H9 (cell line): ENCODE data around the gene B3GNT4. TPM values are rescaled to one million over a fixed set of nuclear protein-coding genes. Genes with fewer than 3 reads are reported as not detected.

ENCODE experiments used
- DNase-seq: peaks from one replicate; pipeline ENCODE4 v3.0.0-alpha.2; 2017
- H2AFZ ChIP-seq: one replicate; pipeline ENCODE4 v1.6.1; 2013; ENCODE audit warnings: mild to moderate bottlenecking, low read length, control low read depth, moderate library complexity
- H2AK5ac ChIP-seq: 2 replicates; pipeline ENCODE4 v1.6.1; 2013; ENCODE audit warnings: low read length, control low read depth, mixed read lengths; ENCODE audit not compliant: insufficient read length
- H2BK120ac ChIP-seq: one replicate; pipeline ENCODE4 v1.6.1; 2013; ENCODE audit warnings: low read depth, mild to moderate bottlenecking, low read length, control low read depth, inconsistent platforms; ENCODE audit not compliant: poor library complexity, severe bottlenecking
- H2BK12ac ChIP-seq: 2 replicates; pipeline ENCODE4 v1.6.1; 2013; ENCODE audit warnings: low read length, control low read depth, mixed read lengths, low read depth; ENCODE audit not compliant: insufficient read length
- H2BK15ac ChIP-seq: 2 replicates; pipeline ENCODE4 v1.6.1; 2013; ENCODE audit warnings: low read depth, low read length, control low read depth
- H2BK20ac ChIP-seq: one replicate; pipeline ENCODE4 v1.6.1; 2013; ENCODE audit warnings: low read depth, mild to moderate bottlenecking, low read length, control low read depth, inconsistent platforms; ENCODE audit not compliant: poor library complexity, severe bottlenecking
- H2BK5ac ChIP-seq: 2 replicates; pipeline ENCODE4 v1.6.1; 2013; ENCODE audit warnings: low read length, control low read depth, mixed read lengths; ENCODE audit not compliant: insufficient read length
- H3K14ac ChIP-seq: 2 replicates; pipeline ENCODE4 v1.6.1; 2013; ENCODE audit warnings: low read length, control low read depth; ENCODE audit not compliant: insufficient read depth
- H3K18ac ChIP-seq: 2 replicates; pipeline ENCODE4 v1.6.1; 2013; ENCODE audit warnings: low read depth, mild to moderate bottlenecking, mixed read lengths, low read length, control low read depth; ENCODE audit not compliant: insufficient read length
- H3K23ac ChIP-seq: 2 replicates; pipeline ENCODE4 v1.6.1; 2013; ENCODE audit warnings: low read length, control low read depth, mixed read lengths, low read depth; ENCODE audit not compliant: insufficient read length
- H3K23me2 ChIP-seq: 2 replicates; pipeline ENCODE4 v1.6.1; 2013; ENCODE audit warnings: low read depth, mild to moderate bottlenecking, mixed read lengths, low read length, control low read depth; ENCODE audit not compliant: insufficient read length, poor library complexity, severe bottlenecking
- H3K27ac ChIP-seq: 2 replicates; pipeline ENCODE4 v1.5.1; 2013; ENCODE audit warnings: low read length, control low read depth, mixed read lengths, low read depth; ENCODE audit not compliant: insufficient read length
- H3K27me3 ChIP-seq: 2 replicates; pipeline ENCODE4 v1.6.1; 2013; ENCODE audit warnings: low read length, control low read depth, inconsistent platforms; ENCODE audit not compliant: insufficient read depth
- H3K4ac ChIP-seq: 2 replicates; pipeline ENCODE4 v1.6.1; 2013; ENCODE audit warnings: low read depth, mild to moderate bottlenecking, control low read depth, inconsistent platforms, low read length, moderate library complexity
- H3K4me1 ChIP-seq: 2 replicates; pipeline ENCODE4 v1.6.1; 2013; ENCODE audit warnings: low read length, control low read depth, inconsistent platforms; ENCODE audit not compliant: insufficient read depth
- H3K4me2 ChIP-seq: 2 replicates; pipeline ENCODE4 v1.6.1; 2013; ENCODE audit warnings: low read length, control low read depth, mixed read lengths; ENCODE audit not compliant: insufficient read length, insufficient read depth
- H3K56ac ChIP-seq: 2 replicates; pipeline ENCODE4 v1.6.1; 2013; ENCODE audit warnings: low read depth, mild to moderate bottlenecking, mixed read lengths, low read length, control low read depth; ENCODE audit not compliant: insufficient read length
- H3K79me1 ChIP-seq: 2 replicates; pipeline ENCODE4 v1.6.1; 2013; ENCODE audit warnings: low read depth, mild to moderate bottlenecking, moderate library complexity, low read length, control low read depth, inconsistent platforms; ENCODE audit not compliant: insufficient read depth, poor library complexity, severe bottlenecking
- H3K79me2 ChIP-seq: 2 replicates; pipeline ENCODE4 v1.6.1; 2013; ENCODE audit warnings: low read length, control low read depth, inconsistent platforms; ENCODE audit not compliant: insufficient read depth
- H3K9ac ChIP-seq: 2 replicates; pipeline ENCODE4 v1.6.1; 2013; ENCODE audit warnings: low read length, control low read depth, mixed read lengths; ENCODE audit not compliant: insufficient read length; ENCODE audit errors: extremely low read depth
- H3K9me3 ChIP-seq: one replicate; pipeline ENCODE4 v1.6.1; 2013; ENCODE audit warnings: low read depth, low read length, inconsistent platforms; ENCODE audit not compliant: control insufficient read depth
- H3T11ph ChIP-seq: one replicate; pipeline ENCODE4 v1.6.1; 2013; ENCODE audit warnings: mild to moderate bottlenecking, low read length, control low read depth, inconsistent platforms
- H4K20me1 ChIP-seq: one replicate; pipeline ENCODE4 v1.6.1; 2013; ENCODE audit not compliant: control insufficient read depth, insufficient read length, insufficient read depth
- H4K5ac ChIP-seq: 2 replicates; pipeline ENCODE4 v1.6.1; 2013; ENCODE audit warnings: low read depth, mild to moderate bottlenecking, mixed read lengths, low read length, control low read depth; ENCODE audit not compliant: insufficient read length
- H4K8ac ChIP-seq: replicated peaks from 2 replicates; pipeline ENCODE4 v1.6.1; 2013; ENCODE audit warnings: low read length, control low read depth, mixed read lengths, low read depth; ENCODE audit not compliant: insufficient read length
- H4K91ac ChIP-seq: 2 replicates; pipeline ENCODE4 v1.6.1; 2013; ENCODE audit warnings: low read depth, mild to moderate bottlenecking, moderate library complexity, mixed read lengths, low read length, control low read depth; ENCODE audit not compliant: insufficient read length
- H3K27ac Mint-ChIP-seq, 3 experiments: 2 replicates in 2 of 3; 3 replicates in 1 of 3; pipeline ENCODE4 v1.8.0; 2020 to 2021; ENCODE audit warnings: mixed read lengths in 3 of 3, mild to moderate bottlenecking in 1 of 3, moderate library complexity in 1 of 3
- H3K27me3 Mint-ChIP-seq: 2 replicates; pipeline ENCODE4 v1.8.0; 2021; ENCODE audit warnings: low read depth, mild to moderate bottlenecking, moderate library complexity, mixed read lengths
- H3K36me3 Mint-ChIP-seq, 3 experiments: 2 replicates in 2 of 3; 3 replicates in 1 of 3; pipeline ENCODE4 v1.8.0; 2020 to 2021; ENCODE audit warnings: low read depth in 3 of 3, mixed read lengths in 3 of 3; ENCODE audit not compliant: insufficient read depth in 1 of 3
- H3K4me1 Mint-ChIP-seq, 2 experiments: 2 replicates each; pipeline ENCODE4 v1.8.0; 2020; ENCODE audit warnings: mixed read lengths in 2 of 2
- H3K4me3 Mint-ChIP-seq, 2 experiments: 2 replicates in 1 of 2; 3 replicates in 1 of 2; pipeline ENCODE4 v1.8.0; 2020 to 2021; ENCODE audit warnings: mild to moderate bottlenecking in 2 of 2, mixed read lengths in 2 of 2, moderate library complexity in 1 of 2
- H3K9me3 Mint-ChIP-seq, 2 experiments: 2 replicates in 1 of 2; 3 replicates in 1 of 2; pipeline ENCODE4 v1.8.0; 2020; ENCODE audit warnings: mild to moderate bottlenecking in 2 of 2, mixed read lengths in 2 of 2, moderate library complexity in 1 of 2
- WGBS: extraction: QIAGEN DNeasy Blood & Tissue Kit; methylation state at CpG from one replicate; pipeline ENCODE4 v1.1.7; 2013; ENCODE audit warnings: missing lambda C conversion rate, low lambda C conversion rate, mixed read lengths; ENCODE audit not compliant: insufficient read length; ENCODE audit errors: extremely low coverage; 5-methylcytosine and 5-hydroxymethylcytosine counted together
- total RNA-seq: library from RNA; stranded (reverse); gene quantifications from 2 replicates; pipeline ENCODE4 v1.2.1, GENCODE V29; 2021
- TF ChIP-seq, protein P1 (sequence below): fragments of 200-600 bp; sonication (generic); conservative IDR thresholded peaks from 3 replicates; pipeline ENCODE4 v1.8.0; 2021; ENCODE audit warnings: antibody characterized with exemption, mild to moderate bottlenecking

Gene B3GNT4
- total RNA-seq, 1 experiment from 2014 or later = 1.0 TPM

GRCh38 chr12:122227341-122227740 is 23.8 kb downstream of the B3GNT4 start:
- H2BK5ac ChIP-seq = no peak overlapping the region
- Mint-ChIP-seq H3K4me3 (peak overlapping the region in 1 of 2 experiments; percentile 79; a peak in 3 of 5 replicates), H3K27me3 (no peaks in the 10 kb centered on the region; the same call in 1 of the 2 replicates), H3K4me1 (peaks cover 20 to 26% of the 10 kb centered on the region in 2 experiments), H3K27ac (0 out of 7 replicates have a peak overlapping the region, but pooled peaks of 1 of the 3 experiments have one; percentile 44), H3K36me3 (peaks cover 15 to 37% (median 23%) of the 10 kb centered on the region in 3 experiments), H3K9me3 (no peaks in the 10 kb centered on the region)
- peaks cover 7% of the 10 kb centered on the region; the same call in 1 of the 2 replicates for H3K79me2 ChIP-seq
- no peak overlapping the region for H2BK12ac ChIP-seq
- H3K9ac ChIP-seq = no peak overlapping the region
- no peak overlapping the region for H3T11ph ChIP-seq
- H2BK120ac ChIP-seq = no peak overlapping the region
- no peak overlapping the region for H3K56ac ChIP-seq
- H3K27me3 ChIP-seq = no peaks in the 10 kb centered on the region
- H2AK5ac ChIP-seq = no peak overlapping the region
- H3K18ac ChIP-seq = no peak overlapping the region
- no peaks in the 10 kb centered on the region for H3K9me3 ChIP-seq
- no peak overlapping the region for H3K27ac ChIP-seq
- no peak overlapping the region for H3K4me2 ChIP-seq
- no peak overlapping the region for H2BK20ac ChIP-seq
- H3K79me1 ChIP-seq = peaks cover 6% of the 10 kb centered on the region
- no peak overlapping the region for H3K4ac ChIP-seq
- no peaks in the 10 kb centered on the region; the same call in 1 of the 2 replicates for H3K4me1 ChIP-seq
- TF ChIP-seq, protein P1, sequence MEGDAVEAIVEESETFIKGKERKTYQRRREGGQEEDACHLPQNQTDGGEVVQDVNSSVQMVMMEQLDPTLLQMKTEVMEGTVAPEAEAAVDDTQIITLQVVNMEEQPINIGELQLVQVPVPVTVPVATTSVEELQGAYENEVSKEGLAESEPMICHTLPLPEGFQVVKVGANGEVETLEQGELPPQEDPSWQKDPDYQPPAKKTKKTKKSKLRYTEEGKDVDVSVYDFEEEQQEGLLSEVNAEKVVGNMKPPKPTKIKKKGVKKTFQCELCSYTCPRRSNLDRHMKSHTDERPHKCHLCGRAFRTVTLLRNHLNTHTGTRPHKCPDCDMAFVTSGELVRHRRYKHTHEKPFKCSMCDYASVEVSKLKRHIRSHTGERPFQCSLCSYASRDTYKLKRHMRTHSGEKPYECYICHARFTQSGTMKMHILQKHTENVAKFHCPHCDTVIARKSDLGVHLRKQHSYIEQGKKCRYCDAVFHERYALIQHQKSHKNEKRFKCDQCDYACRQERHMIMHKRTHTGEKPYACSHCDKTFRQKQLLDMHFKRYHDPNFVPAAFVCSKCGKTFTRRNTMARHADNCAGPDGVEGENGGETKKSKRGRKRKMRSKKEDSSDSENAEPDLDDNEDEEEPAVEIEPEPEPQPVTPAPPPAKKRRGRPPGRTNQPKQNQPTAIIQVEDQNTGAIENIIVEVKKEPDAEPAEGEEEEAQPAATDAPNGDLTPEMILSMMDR = no peak
- WGBS = no CpG with 5 or more reads among the region's 17 CpGs
- H4K20me1 ChIP-seq = no peaks in the 10 kb centered on the region
- DNase-seq = no peak
- H3K23ac ChIP-seq = no peak overlapping the region
- H4K8ac ChIP-seq = no peak overlapping the region
- no peak overlapping the region for H4K91ac ChIP-seq
- H4K5ac ChIP-seq = no peak overlapping the region
- H2BK15ac ChIP-seq = no peak overlapping the region
- no peak overlapping the region for H2AFZ ChIP-seq
- no peak overlapping the region for H3K14ac ChIP-seq
- H3K23me2 ChIP-seq = peaks cover 10% of the 10 kb centered on the region
